ENCODE measurements around the gene GMDS. TPM values are rescaled to one million over a fixed set of nuclear protein-coding genes. Genes with fewer than 3 reads are reported as not detected.

The GMDS gene
- total RNA-seq, 5 donors from 2014 or later (not counting 1 experiment from before 2014, with no cell fraction given), result 12.9 to 21.5 (median 14.6) TPM

DNA sequence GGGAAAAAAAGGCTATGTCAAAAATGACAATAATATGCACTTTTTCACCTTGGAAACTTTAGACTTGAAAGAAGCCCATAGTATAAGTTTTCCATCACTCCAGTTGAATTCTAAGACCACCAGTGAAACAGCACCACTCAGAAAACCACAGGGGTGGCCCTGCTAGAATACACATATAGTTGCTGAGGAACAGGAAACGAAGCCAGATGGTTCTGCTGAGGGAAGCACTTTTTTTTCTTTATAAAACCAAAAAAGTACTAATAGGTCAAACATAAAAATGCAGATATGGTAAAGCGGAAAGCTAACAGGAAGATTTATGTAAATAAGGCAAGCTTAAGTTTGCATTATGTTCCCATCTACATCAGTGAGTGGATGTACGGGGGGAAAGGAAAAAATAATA lies 331.8 kb downstream of the GMDS start:
- H3K27ac ChIP-seq (ENCODE audit: low read length), result no peak overlapping the region
- ATAC-seq (replicated peaks in 1 of 4) (no peak), DNase-seq (no peak)
- H3K36me3 ChIP-seq (ENCODE audit: control insufficient read depth in 2 of 2, extremely low read depth in 1 of 2, insufficient read depth in 1 of 2, low read length in 1 of 2), result peaks cover 0 to 3% of the 10 kb centered on the region in 2 donors
- CTCF ChIA-PET, result no interaction called here
- peaks cover 37% of the 10 kb centered on the region for H3K36me3 Mint-ChIP-seq
- no peaks in the 10 kb centered on the region for H3K9me3 ChIP-seq
- peaks cover 0 to 3% of the 10 kb centered on the region in 2 experiments for H3K4me1 ChIP-seq (ENCODE audit: control insufficient read depth in 1 of 2, extremely low read depth in 1 of 2, insufficient read depth in 2 of 2, low read length in 2 of 2)
- no CpG with 5 or more reads among the region's 3 CpGs for WGBS (ENCODE audit: insufficient coverage)
- no peak overlapping the region for H3K27ac Mint-ChIP-seq
- H3K4me3 ChIP-seq (ENCODE audit: control insufficient read depth in 1 of 2, extremely low read depth in 1 of 2, low read length in 1 of 2), result no peak overlapping the region
- POLR2A ChIA-PET, result no interaction called here
- H3K27me3 Mint-ChIP-seq, result no peaks in the 10 kb centered on the region
- H3K9me3 Mint-ChIP-seq, result no peaks in the 10 kb centered on the region
- H3K4me1 Mint-ChIP-seq, result peaks cover 6 to 18% (median 12%) of the 10 kb centered on the region in 3 donors
- H3K27me3 ChIP-seq (replicated peaks in 1 of 2; ENCODE audit: control insufficient read depth in 2 of 2, extremely low read depth in 1 of 2, insufficient read depth in 2 of 2, low read length in 1 of 2), result no peaks in the 10 kb centered on the region
- H3K4me3 Mint-ChIP-seq, result no peak overlapping the region

DNA sequence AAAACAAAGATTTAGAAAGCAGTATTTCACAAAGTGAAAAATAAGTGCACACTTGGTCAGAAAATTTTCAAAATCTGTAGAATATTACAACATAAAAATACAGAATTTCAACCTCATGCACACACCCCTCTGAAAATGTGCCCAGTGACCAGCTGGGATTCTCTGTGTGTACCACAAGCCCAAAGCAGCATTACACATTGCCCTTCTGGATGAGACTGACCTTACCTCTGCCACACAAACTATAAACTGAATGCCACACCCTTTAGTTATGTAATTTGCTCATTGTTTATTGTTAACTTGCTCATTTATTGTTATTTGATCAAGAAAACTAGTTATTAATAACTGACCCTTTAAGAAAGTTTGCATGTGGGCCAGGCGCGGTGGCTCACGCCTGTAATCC lies 332.7 kb downstream of the GMDS start:
- H3K9me3 ChIP-seq, result no peaks in the 10 kb centered on the region
- ChIA-PET POLR2A (no interaction called here), CTCF (no interaction called here)
- no peak overlapping the region for H3K4me3 ChIP-seq (ENCODE audit: control insufficient read depth in 1 of 2, extremely low read depth in 1 of 2, low read length in 1 of 2)
- peaks cover 0 to 3% of the 10 kb centered on the region in 2 donors for H3K36me3 ChIP-seq (ENCODE audit: control insufficient read depth in 2 of 2, extremely low read depth in 1 of 2, insufficient read depth in 1 of 2, low read length in 1 of 2)
- Mint-ChIP-seq H3K27me3 (no peaks in the 10 kb centered on the region), H3K4me1 (peaks cover 6 to 16% (median 8%) of the 10 kb centered on the region in 3 donors), H3K36me3 (peaks cover 41% of the 10 kb centered on the region), H3K4me3 (no peak overlapping the region), H3K27ac (no peak overlapping the region), H3K9me3 (no peaks in the 10 kb centered on the region)
- no peak overlapping the region for H3K27ac ChIP-seq (ENCODE audit: low read length)
- no CpG with 5 or more reads among the region's 3 CpGs for WGBS (ENCODE audit: insufficient coverage)
- H3K27me3 ChIP-seq (replicated peaks in 1 of 2; ENCODE audit: control insufficient read depth in 2 of 2, extremely low read depth in 1 of 2, insufficient read depth in 2 of 2, low read length in 1 of 2), result no peaks in the 10 kb centered on the region
- H3K4me1 ChIP-seq (ENCODE audit: control insufficient read depth in 1 of 2, extremely low read depth in 1 of 2, insufficient read depth in 2 of 2, low read length in 2 of 2), result peaks cover 0 to 3% of the 10 kb centered on the region in 2 experiments
- DNase-seq (no peak), ATAC-seq (replicated peaks in 1 of 4) (no peak)

DNA sequence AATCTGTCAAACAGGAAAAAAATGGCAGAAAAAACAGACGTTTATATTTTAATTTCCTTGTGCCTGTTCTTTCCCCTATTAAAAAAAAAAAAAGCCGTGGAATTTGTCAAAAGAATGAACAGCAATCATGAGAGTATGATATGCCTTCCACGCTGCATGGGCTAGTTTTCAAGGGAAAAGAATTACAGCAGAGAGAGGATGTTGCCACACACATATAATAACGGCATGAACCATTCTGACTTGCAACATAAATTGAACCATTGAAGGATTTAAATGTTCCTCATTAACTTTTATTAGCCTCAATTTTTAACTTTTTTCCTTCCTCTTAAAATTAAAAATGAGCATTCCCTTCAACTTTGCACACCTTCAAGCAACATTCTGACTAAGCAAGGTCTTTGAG lies 333.9 kb downstream of the GMDS start:
- Histone ChIP-seq H3K36me3 (ENCODE audit: control insufficient read depth in 2 of 2, extremely low read depth in 1 of 2, insufficient read depth in 1 of 2, low read length in 1 of 2) (peaks cover 0 to 3% of the 10 kb centered on the region in 2 donors), H3K27ac (ENCODE audit: low read length) (no peak overlapping the region), H3K4me3 (ENCODE audit: control insufficient read depth in 1 of 2, extremely low read depth in 1 of 2, low read length in 1 of 2) (no peak overlapping the region), H3K9me3 (no peaks in the 10 kb centered on the region), H3K27me3 (replicated peaks in 1 of 2; ENCODE audit: control insufficient read depth in 2 of 2, extremely low read depth in 1 of 2, insufficient read depth in 2 of 2, low read length in 1 of 2) (no peaks in the 10 kb centered on the region), H3K4me1 (ENCODE audit: control insufficient read depth in 1 of 2, extremely low read depth in 1 of 2, insufficient read depth in 2 of 2, low read length in 2 of 2) (peaks cover 0 to 2% of the 10 kb centered on the region in 2 experiments)
- no peaks in the 10 kb centered on the region for H3K27me3 Mint-ChIP-seq
- H3K9me3 Mint-ChIP-seq, result no peaks in the 10 kb centered on the region
- WGBS (ENCODE audit: insufficient coverage), result no CpG with 5 or more reads among the region's 4 CpGs
- H3K27ac Mint-ChIP-seq, result no peak overlapping the region
- ATAC-seq (replicated peaks in 1 of 4) (no peak), DNase-seq (no peak)
- H3K4me1 Mint-ChIP-seq, result peaks cover 0 to 5% (median 0%) of the 10 kb centered on the region in 3 donors
- POLR2A ChIA-PET, result no interaction called here
- no peak overlapping the region for H3K4me3 Mint-ChIP-seq
- H3K36me3 Mint-ChIP-seq, result peaks cover 38% of the 10 kb centered on the region
- CTCF ChIA-PET, result no interaction called here

DNA sequence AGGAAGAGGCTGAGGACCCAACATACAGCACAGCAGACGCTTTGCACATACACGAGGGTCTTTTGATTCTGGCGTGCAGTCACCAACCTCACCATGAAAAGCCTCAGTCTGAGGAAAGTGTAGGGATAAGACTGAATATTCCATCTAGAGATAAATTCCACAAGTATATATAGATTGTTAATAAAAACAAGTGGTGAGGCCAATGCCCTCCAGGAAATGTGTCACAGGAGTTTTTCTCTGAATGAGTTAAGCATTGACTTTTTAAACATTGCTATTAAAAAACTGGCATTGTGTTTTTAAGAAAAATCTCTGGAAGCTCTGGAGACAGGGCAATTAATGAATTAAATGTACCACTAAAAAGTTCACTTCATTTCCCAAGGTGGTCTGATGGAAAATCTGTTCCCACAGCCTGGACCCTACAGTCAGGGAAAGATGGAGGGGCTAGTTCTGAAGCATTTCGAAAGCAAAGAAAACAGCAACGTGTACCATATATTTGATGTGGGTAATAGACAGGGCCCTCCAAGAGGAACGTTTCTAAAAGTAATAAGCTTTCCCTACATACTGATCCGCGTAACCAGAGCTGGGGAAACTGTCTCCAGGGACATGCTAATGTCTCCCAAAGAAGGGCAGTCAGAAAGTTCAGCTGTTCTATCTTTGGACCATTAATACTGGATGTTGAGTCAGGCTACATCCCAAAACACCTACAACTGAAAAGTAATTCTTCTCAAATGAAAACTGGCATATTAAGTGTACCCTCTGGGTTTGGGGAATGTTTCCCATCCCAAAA lies 334.6 kb downstream of the GMDS start:
- no peaks in the 10 kb centered on the region for H3K9me3 Mint-ChIP-seq
- Histone ChIP-seq H3K4me1 (ENCODE audit: control insufficient read depth in 1 of 2, extremely low read depth in 1 of 2, insufficient read depth in 2 of 2, low read length in 2 of 2) (no peaks in the 10 kb centered on the region), H3K9me3 (no peaks in the 10 kb centered on the region), H3K27ac (ENCODE audit: low read length) (no peak overlapping the region), H3K4me3 (ENCODE audit: control insufficient read depth in 1 of 2, extremely low read depth in 1 of 2, low read length in 1 of 2) (no peak overlapping the region), H3K27me3 (replicated peaks in 1 of 2; ENCODE audit: control insufficient read depth in 2 of 2, extremely low read depth in 1 of 2, insufficient read depth in 2 of 2, low read length in 1 of 2) (no peaks in the 10 kb centered on the region), H3K36me3 (ENCODE audit: control insufficient read depth in 2 of 2, extremely low read depth in 1 of 2, insufficient read depth in 1 of 2, low read length in 1 of 2) (peaks cover 0 to 3% of the 10 kb centered on the region in 2 donors)
- peaks cover 0 to 2% (median 0%) of the 10 kb centered on the region in 3 donors for H3K4me1 Mint-ChIP-seq
- DNase-seq (no peak), ATAC-seq (replicated peaks in 1 of 4) (no peak)
- no CpG with 5 or more reads among the region's 8 CpGs for WGBS (ENCODE audit: insufficient coverage)
- no peaks in the 10 kb centered on the region for H3K27me3 Mint-ChIP-seq
- peaks cover 35% of the 10 kb centered on the region for H3K36me3 Mint-ChIP-seq
- CTCF ChIA-PET, result no interaction called here
- H3K4me3 Mint-ChIP-seq, result no peak overlapping the region
- POLR2A ChIA-PET, result interaction anchor here in 1 of 2 donors (0.6 kb wide), 1 partner anchor 259 kb away, joined by 4 read pairs; no protein-coding TSS in a partner anchor
- no peak overlapping the region for H3K27ac Mint-ChIP-seq

DNA sequence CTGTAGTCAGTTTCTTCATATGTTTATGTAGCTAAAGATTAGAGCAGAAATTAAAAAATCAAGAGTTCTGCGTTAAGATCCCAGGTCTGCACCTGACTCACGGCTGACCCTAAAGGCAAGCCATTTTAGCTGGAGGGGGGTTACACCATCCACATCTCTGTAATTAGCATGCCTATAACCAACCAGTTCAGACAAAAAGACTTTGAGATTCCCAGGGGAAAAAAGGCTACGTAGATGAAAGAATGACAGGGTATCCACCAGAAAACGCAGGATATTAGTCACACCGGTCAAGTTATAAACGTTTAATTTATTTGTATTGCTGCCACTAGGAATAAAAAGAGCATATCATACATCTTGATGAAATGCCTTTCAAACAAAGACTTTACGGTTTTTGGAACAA lies 336.6 kb downstream of the GMDS start:
- ATAC-seq (replicated peaks in 1 of 4) (no peak), DNase-seq (no peak)
- no peaks in the 10 kb centered on the region for H3K27me3 ChIP-seq (replicated peaks in 1 of 2; ENCODE audit: control insufficient read depth in 2 of 2, extremely low read depth in 1 of 2, insufficient read depth in 2 of 2, low read length in 1 of 2)
- Mint-ChIP-seq H3K27me3 (no peaks in the 10 kb centered on the region), H3K36me3 (peaks cover 32% of the 10 kb centered on the region), H3K27ac (no peak overlapping the region), H3K9me3 (no peaks in the 10 kb centered on the region), H3K4me1 (peaks cover 0 to 2% (median 0%) of the 10 kb centered on the region in 3 donors), H3K4me3 (no peak overlapping the region)
- ChIA-PET CTCF (no interaction called here), POLR2A (no interaction called here)
- H3K4me3 ChIP-seq (ENCODE audit: control insufficient read depth in 1 of 2, extremely low read depth in 1 of 2, low read length in 1 of 2), result no peak overlapping the region
- no peaks in the 10 kb centered on the region for H3K36me3 ChIP-seq (ENCODE audit: control insufficient read depth in 2 of 2, extremely low read depth in 1 of 2, insufficient read depth in 1 of 2, low read length in 1 of 2)
- H3K4me1 ChIP-seq (ENCODE audit: control insufficient read depth in 1 of 2, extremely low read depth in 1 of 2, insufficient read depth in 2 of 2, low read length in 2 of 2), result no peaks in the 10 kb centered on the region
- H3K9me3 ChIP-seq, result no peaks in the 10 kb centered on the region
- WGBS (ENCODE audit: insufficient coverage), result 100% methylated on average over 3 of the region's 7 CpGs
- no peak overlapping the region for H3K27ac ChIP-seq (ENCODE audit: low read length)

DNA sequence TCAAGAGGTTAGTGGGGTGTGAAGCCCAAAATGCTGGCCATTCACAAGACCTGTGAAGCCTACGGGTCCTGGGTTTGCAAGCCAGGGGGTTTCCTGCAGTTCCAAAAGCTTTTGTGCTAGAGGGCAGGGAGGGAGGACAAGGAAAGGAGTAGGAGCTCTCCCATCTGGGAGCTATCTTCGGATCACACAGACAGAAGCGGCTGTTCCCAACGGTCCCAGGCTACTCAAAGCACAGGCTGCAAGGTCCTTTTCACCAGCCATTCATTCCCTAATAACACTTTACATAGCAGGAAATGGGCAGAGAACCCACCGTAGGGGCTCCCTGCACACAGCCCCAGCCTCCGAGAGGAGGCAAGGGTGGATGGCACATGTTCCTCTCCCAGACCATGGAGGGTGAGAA lies 338.8 kb downstream of the GMDS start:
- H3K9me3 ChIP-seq, result no peaks in the 10 kb centered on the region
- no peaks in the 10 kb centered on the region for H3K4me1 ChIP-seq (ENCODE audit: control insufficient read depth in 1 of 2, extremely low read depth in 1 of 2, insufficient read depth in 2 of 2, low read length in 2 of 2)
- H3K36me3 Mint-ChIP-seq, result peaks cover 33% of the 10 kb centered on the region
- no peaks in the 10 kb centered on the region for H3K9me3 Mint-ChIP-seq
- ChIA-PET POLR2A (no interaction called here), CTCF (no interaction called here)
- ATAC-seq (replicated peaks in 1 of 4) (no peak), DNase-seq (no peak)
- H3K4me3 ChIP-seq (ENCODE audit: control insufficient read depth in 1 of 2, extremely low read depth in 1 of 2, low read length in 1 of 2), result no peak overlapping the region
- H3K36me3 ChIP-seq (ENCODE audit: control insufficient read depth in 2 of 2, extremely low read depth in 1 of 2, insufficient read depth in 1 of 2, low read length in 1 of 2), result no peaks in the 10 kb centered on the region
- WGBS (ENCODE audit: insufficient coverage), result 90% methylated on average over 3 of the region's 6 CpGs
- no peak overlapping the region for H3K27ac Mint-ChIP-seq
- no peak overlapping the region for H3K27ac ChIP-seq (ENCODE audit: low read length)
- H3K4me3 Mint-ChIP-seq, result no peak overlapping the region
- H3K27me3 ChIP-seq (replicated peaks in 1 of 2; ENCODE audit: control insufficient read depth in 2 of 2, extremely low read depth in 1 of 2, insufficient read depth in 2 of 2, low read length in 1 of 2), result no peaks in the 10 kb centered on the region
- no peaks in the 10 kb centered on the region for H3K4me1 Mint-ChIP-seq
- H3K27me3 Mint-ChIP-seq, result no peaks in the 10 kb centered on the region

All from T-cell (primary cell).